ENCODE results near the gene USP34.

- TF ChIP-seq POLR2AphosphoS5 (IDR thresholded peaks at IDR 0.05; ENCODE audit: low read depth, low read length), result no peak
- TF ChIP-seq, protein P1, sequence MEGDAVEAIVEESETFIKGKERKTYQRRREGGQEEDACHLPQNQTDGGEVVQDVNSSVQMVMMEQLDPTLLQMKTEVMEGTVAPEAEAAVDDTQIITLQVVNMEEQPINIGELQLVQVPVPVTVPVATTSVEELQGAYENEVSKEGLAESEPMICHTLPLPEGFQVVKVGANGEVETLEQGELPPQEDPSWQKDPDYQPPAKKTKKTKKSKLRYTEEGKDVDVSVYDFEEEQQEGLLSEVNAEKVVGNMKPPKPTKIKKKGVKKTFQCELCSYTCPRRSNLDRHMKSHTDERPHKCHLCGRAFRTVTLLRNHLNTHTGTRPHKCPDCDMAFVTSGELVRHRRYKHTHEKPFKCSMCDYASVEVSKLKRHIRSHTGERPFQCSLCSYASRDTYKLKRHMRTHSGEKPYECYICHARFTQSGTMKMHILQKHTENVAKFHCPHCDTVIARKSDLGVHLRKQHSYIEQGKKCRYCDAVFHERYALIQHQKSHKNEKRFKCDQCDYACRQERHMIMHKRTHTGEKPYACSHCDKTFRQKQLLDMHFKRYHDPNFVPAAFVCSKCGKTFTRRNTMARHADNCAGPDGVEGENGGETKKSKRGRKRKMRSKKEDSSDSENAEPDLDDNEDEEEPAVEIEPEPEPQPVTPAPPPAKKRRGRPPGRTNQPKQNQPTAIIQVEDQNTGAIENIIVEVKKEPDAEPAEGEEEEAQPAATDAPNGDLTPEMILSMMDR (IDR thresholded peaks at IDR 0.05), result no peak
These were observed 16.5 kb downstream of the USP34 start for GRCh38 chr2:61454383-61454782.
